ENCODE measurements around the gene KLHDC1.
"Not testable (repeated sequence)": the region's sequence is repeated elsewhere in the genome, so short reads cannot be mapped to it uniquely, and the experiment has no call there.

Gene KLHDC1, protein sequence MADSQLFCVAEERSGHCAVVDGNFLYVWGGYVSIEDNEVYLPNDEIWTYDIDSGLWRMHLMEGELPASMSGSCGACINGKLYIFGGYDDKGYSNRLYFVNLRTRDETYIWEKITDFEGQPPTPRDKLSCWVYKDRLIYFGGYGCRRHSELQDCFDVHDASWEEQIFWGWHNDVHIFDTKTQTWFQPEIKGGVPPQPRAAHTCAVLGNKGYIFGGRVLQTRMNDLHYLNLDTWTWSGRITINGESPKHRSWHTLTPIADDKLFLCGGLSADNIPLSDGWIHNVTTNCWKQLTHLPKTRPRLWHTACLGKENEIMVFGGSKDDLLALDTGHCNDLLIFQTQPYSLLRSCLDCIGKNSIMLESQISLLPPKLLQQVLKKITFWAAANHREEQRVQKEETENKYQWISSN

GRCh38 chr14:49692811-49693734 is at the start of gene KLHDC1:
KLHDC1 (plus strand) TSS chr14:49693120; CDS start chr14:49693195, 75 bp downstream.
- TF ChIP-seq, protein P1, sequence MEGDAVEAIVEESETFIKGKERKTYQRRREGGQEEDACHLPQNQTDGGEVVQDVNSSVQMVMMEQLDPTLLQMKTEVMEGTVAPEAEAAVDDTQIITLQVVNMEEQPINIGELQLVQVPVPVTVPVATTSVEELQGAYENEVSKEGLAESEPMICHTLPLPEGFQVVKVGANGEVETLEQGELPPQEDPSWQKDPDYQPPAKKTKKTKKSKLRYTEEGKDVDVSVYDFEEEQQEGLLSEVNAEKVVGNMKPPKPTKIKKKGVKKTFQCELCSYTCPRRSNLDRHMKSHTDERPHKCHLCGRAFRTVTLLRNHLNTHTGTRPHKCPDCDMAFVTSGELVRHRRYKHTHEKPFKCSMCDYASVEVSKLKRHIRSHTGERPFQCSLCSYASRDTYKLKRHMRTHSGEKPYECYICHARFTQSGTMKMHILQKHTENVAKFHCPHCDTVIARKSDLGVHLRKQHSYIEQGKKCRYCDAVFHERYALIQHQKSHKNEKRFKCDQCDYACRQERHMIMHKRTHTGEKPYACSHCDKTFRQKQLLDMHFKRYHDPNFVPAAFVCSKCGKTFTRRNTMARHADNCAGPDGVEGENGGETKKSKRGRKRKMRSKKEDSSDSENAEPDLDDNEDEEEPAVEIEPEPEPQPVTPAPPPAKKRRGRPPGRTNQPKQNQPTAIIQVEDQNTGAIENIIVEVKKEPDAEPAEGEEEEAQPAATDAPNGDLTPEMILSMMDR (conservative IDR thresholded peaks at IDR 0.05; ENCODE audit: low read length), result no peak
- TF ChIP-seq EZH2phosphoT487 (IDR thresholded peaks at IDR 0.05; ENCODE audit: borderline replicate concordance), result no peak
- Histone ChIP-seq H3K79me2 (ENCODE audit: insufficient read depth, low read length) (peaks cover 6% of the 10 kb centered on the region), H2AFZ (ENCODE audit: low read length) (peak within 1 kb of the TSS; percentile 94), H3K4me1 (ENCODE audit: insufficient read depth, low read length, poor library complexity, severe bottlenecking) (peaks cover 23% of the 10 kb centered on the region), H3K9me2 (replicated peaks; ENCODE audit: low read depth, low read length) (no peaks in the 10 kb centered on the region), H3K4me2 (ENCODE audit: low read depth, low read length, poor library complexity, severe bottlenecking) (peak within 1 kb of the TSS; percentile 77), H3F3A (ENCODE audit: low read depth) (peaks cover 16% of the 10 kb centered on the region), H3K36me3 (ENCODE audit: insufficient read depth, low read length) (no peaks in the 10 kb centered on the region), H3K9me3 (ENCODE audit: insufficient read depth, low read depth, low read length) (no peaks in the 10 kb centered on the region), H3K4me3 (ENCODE audit: low read length, poor library complexity, severe bottlenecking) (peak within 1 kb of the TSS; percentile 76), H3K9ac (ENCODE audit: low read depth, low read length, poor library complexity, severe bottlenecking) (peak within 1 kb of the TSS; percentile 68), H3K27me3 (ENCODE audit: insufficient read depth, low read length, poor library complexity, severe bottlenecking) (no peaks in the 10 kb centered on the region), H4K20me1 (ENCODE audit: insufficient read depth, low read length, poor library complexity, severe bottlenecking) (no peaks in the 10 kb centered on the region)

DNA sequence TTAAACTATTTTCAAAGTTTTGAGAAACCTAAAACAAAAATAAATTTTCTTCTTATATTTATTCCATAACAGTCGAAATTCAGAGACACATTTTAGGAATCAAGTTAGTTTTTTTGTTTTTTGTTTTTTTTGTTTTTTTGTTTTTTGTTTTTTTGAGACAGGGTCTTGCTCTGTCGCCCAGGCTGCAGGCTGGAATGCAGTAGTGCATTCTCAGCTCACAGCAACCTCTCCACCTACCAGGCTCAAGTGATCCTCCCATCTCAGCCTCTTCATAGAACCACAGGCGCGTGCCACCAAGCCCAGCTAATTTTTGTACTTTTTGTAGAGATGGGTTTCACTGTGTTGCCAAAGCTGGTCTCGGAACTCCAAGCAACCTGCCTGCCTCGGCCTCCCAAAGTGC is 39.4 kb upstream of the KLHDC1 start:
- no peaks in the 10 kb centered on the region for H3K9me3 ChIP-seq (ENCODE audit: insufficient read depth, low read depth, low read length)
- H3K4me2 ChIP-seq (ENCODE audit: low read depth, low read length, poor library complexity, severe bottlenecking), result no peak overlapping the region
- H4K20me1 ChIP-seq (ENCODE audit: insufficient read depth, low read length, poor library complexity, severe bottlenecking), result no peaks in the 10 kb centered on the region
- H3K4me3 ChIP-seq (ENCODE audit: low read length, poor library complexity, severe bottlenecking), result no peak overlapping the region
- H2AFZ ChIP-seq (ENCODE audit: low read length), result no peak overlapping the region
- H3K27me3 ChIP-seq (ENCODE audit: insufficient read depth, low read length, poor library complexity, severe bottlenecking), result no peaks in the 10 kb centered on the region
- no peak overlapping the region for H3K9ac ChIP-seq (ENCODE audit: low read depth, low read length, poor library complexity, severe bottlenecking)
- no peaks in the 10 kb centered on the region for H3F3A ChIP-seq (ENCODE audit: low read depth)
- TF ChIP-seq, protein P1 (conservative IDR thresholded peaks at IDR 0.05; ENCODE audit: low read length), result no peak
- no peak for TF ChIP-seq EZH2phosphoT487 (IDR thresholded peaks at IDR 0.05; ENCODE audit: borderline replicate concordance)
- H3K79me2 ChIP-seq (ENCODE audit: insufficient read depth, low read length), result no peaks in the 10 kb centered on the region
- H3K36me3 ChIP-seq (ENCODE audit: insufficient read depth, low read length), result peaks cover 30% of the 10 kb centered on the region; the same call in 1 of the 2 replicates
- H3K4me1 ChIP-seq (ENCODE audit: insufficient read depth, low read length, poor library complexity, severe bottlenecking), result no peaks in the 10 kb centered on the region
- no peaks in the 10 kb centered on the region for H3K9me2 ChIP-seq (replicated peaks; ENCODE audit: low read depth, low read length)

GRCh38 chr14:49654511-49654910 is 38.4 kb upstream of the KLHDC1 start:
- Histone ChIP-seq H3K4me3 (ENCODE audit: low read length, poor library complexity, severe bottlenecking) (no peak overlapping the region), H3K4me2 (ENCODE audit: low read depth, low read length, poor library complexity, severe bottlenecking) (no peak overlapping the region), H2AFZ (ENCODE audit: low read length) (no peak overlapping the region), H3K27me3 (ENCODE audit: insufficient read depth, low read length, poor library complexity, severe bottlenecking) (no peaks in the 10 kb centered on the region), H3K79me2 (ENCODE audit: insufficient read depth, low read length) (no peaks in the 10 kb centered on the region), H4K20me1 (ENCODE audit: insufficient read depth, low read length, poor library complexity, severe bottlenecking) (no peaks in the 10 kb centered on the region), H3K9me3 (ENCODE audit: insufficient read depth, low read depth, low read length) (no peaks in the 10 kb centered on the region), H3K9ac (ENCODE audit: low read depth, low read length, poor library complexity, severe bottlenecking) (no peak overlapping the region), H3K4me1 (ENCODE audit: insufficient read depth, low read length, poor library complexity, severe bottlenecking) (no peaks in the 10 kb centered on the region), H3K9me2 (replicated peaks; ENCODE audit: low read depth, low read length) (no peaks in the 10 kb centered on the region), H3K36me3 (ENCODE audit: insufficient read depth, low read length) (peaks cover 26% of the 10 kb centered on the region; the same call in 1 of the 2 replicates), H3F3A (ENCODE audit: low read depth) (no peaks in the 10 kb centered on the region)
- TF ChIP-seq, protein P1 (conservative IDR thresholded peaks at IDR 0.05; ENCODE audit: low read length), result no peak
- TF ChIP-seq EZH2phosphoT487 (IDR thresholded peaks at IDR 0.05; ENCODE audit: borderline replicate concordance), result no peak

DNA sequence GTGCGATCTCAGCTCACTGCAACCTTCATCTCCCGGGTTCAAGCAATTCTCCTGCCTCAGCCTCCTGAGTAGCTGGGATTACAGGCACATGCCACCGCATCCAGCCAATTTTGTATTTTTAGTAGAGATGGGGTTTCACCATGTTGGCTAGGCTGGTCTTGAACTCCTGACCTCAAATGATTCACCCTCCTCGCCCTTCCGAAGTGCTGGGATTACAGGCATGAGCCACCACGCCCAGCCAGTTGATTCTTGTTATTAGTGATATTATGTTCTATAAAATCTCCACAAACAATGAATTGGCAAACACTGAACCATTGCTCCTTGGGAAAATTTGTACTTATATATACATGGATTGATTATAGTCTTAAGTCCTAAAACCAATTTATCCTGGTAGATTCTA is 35.4 kb upstream of the KLHDC1 start:
- H4K20me1 ChIP-seq (ENCODE audit: insufficient read depth, low read length, poor library complexity, severe bottlenecking); H2AFZ ChIP-seq (ENCODE audit: low read length); H3K4me1 ChIP-seq (ENCODE audit: insufficient read depth, low read length, poor library complexity, severe bottlenecking); H3K9ac ChIP-seq (ENCODE audit: low read depth, low read length, poor library complexity, severe bottlenecking); H3F3A ChIP-seq (ENCODE audit: low read depth); H3K79me2 ChIP-seq (ENCODE audit: insufficient read depth, low read length); H3K9me2 ChIP-seq (replicated peaks; ENCODE audit: low read depth, low read length); H3K4me2 ChIP-seq (ENCODE audit: low read depth, low read length, poor library complexity, severe bottlenecking); H3K27me3 ChIP-seq (ENCODE audit: insufficient read depth, low read length, poor library complexity, severe bottlenecking); H3K4me3 ChIP-seq (ENCODE audit: low read length, poor library complexity, severe bottlenecking); H3K9me3 ChIP-seq (ENCODE audit: insufficient read depth, low read depth, low read length): not testable (repeated sequence)
- peaks cover 24% of the 10 kb centered on the region; the same call in 1 of the 2 replicates for H3K36me3 ChIP-seq (ENCODE audit: insufficient read depth, low read length)
